Adipose tissue (tissue), 3 donors: ENCODE measurements around the gene FBXL13. TPM values are rescaled to one million over a fixed set of nuclear protein-coding genes. Genes with fewer than 3 reads are reported as not detected.
"Not testable (repeated sequence)": the region's sequence is repeated elsewhere in the genome, so short reads cannot be mapped to it uniquely, and the experiment has no call there.

Source experiments
- H3K27ac ChIP-seq: one replicate; pipeline ENCODE4 v1.5.1; 2013; ENCODE audit warnings: low read depth, low read length
- WGBS, 3 donors: extraction: QIAGEN DNeasy Blood & Tissue Kit; methylation state at CpG; one replicate each; pipeline ENCODE4 v1.1.7; 2013; 5-methylcytosine and 5-hydroxymethylcytosine counted together
- polyA plus RNA-seq, 3 donors: library from polyadenylated mRNA; stranded (reverse); fragments of 200-250 nt; gene quantifications; one replicate each; pipeline ENCODE4 v1.2.3, GENCODE V29; 2013
- donor health status: healthy with polysubstance abuse.
- donor health status: Bipolar disorder and iron deficiency.
- donor health status: healthy.

The FBXL13 gene
- polyA plus RNA-seq, 3 donors, result 0.38 to 0.59 (median 0.56) TPM

DNA sequence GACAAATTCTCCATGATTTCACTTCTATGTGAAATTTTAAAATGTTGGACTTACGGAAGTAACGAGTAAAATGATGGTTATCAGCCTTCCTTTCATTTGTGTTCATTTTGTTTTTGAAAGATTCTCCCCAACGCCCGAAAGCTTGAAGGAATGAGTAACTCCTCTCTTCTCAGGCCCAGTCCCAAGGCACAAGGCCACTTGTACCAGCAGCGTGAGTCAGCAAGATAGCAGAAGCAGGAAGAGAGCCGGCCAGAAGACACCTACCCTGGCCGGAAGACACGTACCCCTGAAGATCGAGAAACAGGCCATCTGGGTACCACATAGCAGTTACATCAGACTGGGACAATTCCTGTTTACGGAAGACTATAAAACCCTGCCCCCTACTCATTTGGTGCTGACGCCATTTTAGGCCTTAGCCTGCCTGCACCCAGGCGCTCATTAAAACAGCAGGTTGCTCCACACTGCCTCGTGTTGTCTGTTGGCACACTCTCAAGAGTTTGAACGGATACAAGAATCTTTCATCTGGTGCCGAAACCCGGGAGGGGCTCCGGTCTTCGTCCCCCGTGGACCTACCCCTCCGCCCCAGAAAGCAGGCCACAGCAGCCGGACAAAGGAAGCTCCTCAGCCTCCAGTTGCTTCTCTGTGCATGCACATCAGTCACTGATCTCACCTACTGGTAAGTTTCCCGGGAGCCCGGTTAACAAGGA lies 101.3 kb downstream of the FBXL13 start:
- WGBS, 3 donors, result 84 to 95% (median 89%) methylated on average over 23 of the region's 23 CpGs
- no peak overlapping the region for H3K27ac ChIP-seq

DNA sequence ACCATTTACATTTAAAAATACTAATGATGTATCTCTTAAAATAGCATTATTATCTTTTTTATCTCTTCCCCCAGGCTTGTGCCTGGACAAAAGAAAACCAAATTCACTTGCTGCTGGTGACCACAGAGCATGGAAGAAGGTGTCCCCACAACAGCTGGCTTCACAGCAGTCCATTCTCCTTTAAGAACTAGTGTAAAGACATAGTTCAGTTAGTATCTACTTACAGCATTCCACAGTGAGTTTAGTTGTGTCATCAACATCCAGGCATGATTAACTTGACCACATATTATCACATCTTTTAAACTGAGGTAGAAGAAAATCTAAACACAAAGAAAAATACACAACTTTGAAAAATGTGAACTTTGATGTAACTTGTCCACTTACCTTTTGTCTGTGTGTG lies 106.8 kb downstream of the FBXL13 start:
- H3K27ac ChIP-seq, result no peak overlapping the region

DNA sequence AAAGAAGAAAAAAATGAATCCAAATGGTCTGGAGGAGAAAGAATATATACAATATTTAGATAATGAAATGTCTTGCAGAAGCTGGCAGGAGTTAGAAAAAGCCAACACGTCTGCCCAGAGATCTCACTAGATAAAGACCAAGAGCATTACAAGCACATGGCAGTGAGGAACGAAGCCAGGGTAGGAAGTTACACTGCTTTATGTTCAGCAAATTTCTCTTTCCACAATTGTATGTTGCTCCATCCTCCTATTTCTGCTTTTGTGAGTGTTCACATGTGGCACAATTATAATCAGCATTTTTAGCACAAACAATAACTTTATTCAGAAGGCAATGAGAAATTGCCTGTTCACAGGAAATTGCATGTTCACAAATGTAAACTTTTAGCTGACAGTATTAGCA lies 108.1 kb downstream of the FBXL13 start:
- 39 to 82% (median 41%) methylated on average over 2 of the region's 2 CpGs for WGBS, 3 donors
- H3K27ac ChIP-seq, result no peak overlapping the region

DNA sequence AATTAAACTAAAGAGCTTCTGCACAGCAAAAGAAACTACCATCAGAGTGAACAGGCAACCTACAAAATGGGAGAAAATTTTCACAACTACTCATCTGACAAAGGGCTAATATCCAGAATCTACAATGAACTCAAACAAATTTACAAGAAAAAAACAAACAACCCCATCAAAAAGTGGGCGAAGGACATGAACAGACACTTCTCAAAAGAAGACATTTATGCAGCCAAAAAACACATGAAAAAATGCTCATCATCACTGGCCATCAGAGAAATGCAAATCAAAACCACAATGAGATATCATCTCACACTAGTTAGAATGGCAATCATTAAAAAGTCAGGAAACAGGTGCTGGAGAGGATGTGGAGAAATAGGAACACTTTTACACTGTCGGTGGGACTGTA lies 112.6 kb downstream of the FBXL13 start:
- 40 to 79% (median 42%) methylated on average over 1 of the region's 2 CpGs for WGBS, 3 donors
- not testable (repeated sequence) for H3K27ac ChIP-seq

DNA sequence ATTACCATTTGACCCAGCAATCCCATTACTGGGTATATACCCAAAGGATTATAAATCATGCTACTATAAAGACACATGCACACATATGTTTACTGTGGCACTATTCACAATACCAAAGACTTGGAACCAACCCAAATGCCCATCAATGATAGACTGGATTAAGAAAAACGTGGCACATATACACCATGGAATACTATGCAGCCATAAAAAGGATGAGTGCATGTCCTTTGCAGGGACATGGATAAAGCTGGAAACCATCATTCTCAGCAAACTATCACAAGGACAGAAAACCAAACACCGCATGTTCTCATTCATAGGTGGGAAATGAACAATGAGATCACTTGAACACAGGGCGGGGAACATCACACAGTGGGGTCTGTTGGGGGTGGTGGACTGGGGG lies 116.6 kb downstream of the FBXL13 start:
- H3K27ac ChIP-seq, result not testable (repeated sequence)
- WGBS, 3 donors, result 85 to 96% (median 90%) methylated on average over 3 of the region's 3 CpGs

DNA sequence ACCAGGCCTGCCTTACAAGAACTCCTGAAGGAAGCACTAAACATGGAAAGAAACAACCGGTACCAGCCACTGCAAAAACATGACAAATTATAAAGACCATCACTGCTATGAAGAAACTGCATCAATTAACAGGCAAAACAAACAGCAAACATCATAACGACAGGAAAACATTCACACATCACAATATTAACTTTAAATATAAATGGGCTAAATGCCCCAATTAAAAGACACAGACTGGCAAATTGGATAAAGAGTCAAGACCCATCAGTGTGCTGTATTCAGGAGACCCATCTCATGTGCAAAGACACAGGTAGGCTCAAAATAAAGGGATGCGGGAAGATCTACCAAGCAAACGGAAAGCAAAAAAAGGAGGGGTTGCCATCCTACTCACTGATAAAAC lies 120.2 kb downstream of the FBXL13 start:
- WGBS, 3 donors, result 85 to 96% (median 96%) methylated on average over 4 of the region's 4 CpGs
- H3K27ac ChIP-seq, result not testable (repeated sequence)

DNA sequence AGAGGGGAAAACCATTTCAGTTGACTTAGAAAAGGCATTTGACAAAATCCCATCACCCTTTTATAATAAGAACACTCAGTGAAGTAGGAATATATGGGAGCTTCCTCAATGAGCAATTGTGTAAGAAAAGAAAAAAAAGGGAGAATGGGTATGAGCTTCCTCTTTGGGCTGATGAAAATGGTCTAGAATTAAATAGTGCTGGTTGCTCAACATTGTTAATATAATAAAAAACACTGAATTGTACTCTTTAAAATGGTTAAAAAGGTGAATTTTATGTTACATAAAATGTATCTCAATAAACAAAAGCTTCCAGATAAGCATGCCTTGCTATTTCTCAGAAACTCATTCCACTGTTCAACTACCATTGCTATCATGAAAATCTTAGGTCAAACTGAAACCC lies 121.2 kb downstream of the FBXL13 start:
- H3K27ac ChIP-seq, result no peak overlapping the region

DNA sequence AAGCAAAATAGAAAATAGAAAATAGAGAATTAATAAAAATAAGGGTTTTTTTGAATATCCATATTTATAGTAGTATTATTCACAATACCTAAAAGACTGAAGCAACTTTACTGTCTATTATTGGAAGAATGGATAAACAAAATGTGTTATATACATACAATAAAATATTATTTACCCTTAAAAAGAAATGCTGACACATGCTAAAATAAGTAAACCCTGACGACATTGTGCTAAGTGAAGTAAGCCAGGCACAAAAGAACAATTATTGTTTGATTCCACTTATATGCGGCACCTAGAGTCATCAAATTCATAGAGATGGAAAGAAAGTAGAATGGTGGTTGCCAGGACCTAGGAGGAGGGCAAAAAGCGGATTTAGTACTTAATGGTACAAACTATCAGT lies 122.8 kb downstream of the FBXL13 start:
- WGBS, 3 donors, result 91 to 98% (median 96%) methylated on average over 3 of the region's 3 CpGs

DNA sequence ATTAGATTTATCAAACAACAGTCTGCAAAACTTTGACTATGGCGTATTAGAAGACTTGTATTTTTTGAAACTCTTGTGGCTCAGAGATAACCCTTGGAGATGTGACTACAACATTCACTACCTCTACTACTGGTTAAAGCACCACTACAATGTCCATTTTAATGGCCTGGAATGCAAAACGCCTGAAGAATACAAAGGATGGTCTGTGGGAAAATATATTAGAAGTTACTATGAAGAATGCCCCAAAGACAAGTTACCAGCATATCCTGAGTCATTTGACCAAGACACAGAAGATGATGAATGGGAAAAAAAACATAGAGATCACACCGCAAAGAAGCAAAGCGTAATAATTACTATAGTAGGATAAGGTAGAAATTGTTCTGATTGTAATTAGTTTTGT lies 130.4 kb downstream of the FBXL13 start:
- 95% methylated on average over 4 of the region's 4 CpGs for WGBS, 3 donors
- no peak overlapping the region for H3K27ac ChIP-seq

More for the DNA sequence above, 122.8 kb downstream of the FBXL13 start:
- no peak overlapping the region for H3K27ac ChIP-seq

DNA sequence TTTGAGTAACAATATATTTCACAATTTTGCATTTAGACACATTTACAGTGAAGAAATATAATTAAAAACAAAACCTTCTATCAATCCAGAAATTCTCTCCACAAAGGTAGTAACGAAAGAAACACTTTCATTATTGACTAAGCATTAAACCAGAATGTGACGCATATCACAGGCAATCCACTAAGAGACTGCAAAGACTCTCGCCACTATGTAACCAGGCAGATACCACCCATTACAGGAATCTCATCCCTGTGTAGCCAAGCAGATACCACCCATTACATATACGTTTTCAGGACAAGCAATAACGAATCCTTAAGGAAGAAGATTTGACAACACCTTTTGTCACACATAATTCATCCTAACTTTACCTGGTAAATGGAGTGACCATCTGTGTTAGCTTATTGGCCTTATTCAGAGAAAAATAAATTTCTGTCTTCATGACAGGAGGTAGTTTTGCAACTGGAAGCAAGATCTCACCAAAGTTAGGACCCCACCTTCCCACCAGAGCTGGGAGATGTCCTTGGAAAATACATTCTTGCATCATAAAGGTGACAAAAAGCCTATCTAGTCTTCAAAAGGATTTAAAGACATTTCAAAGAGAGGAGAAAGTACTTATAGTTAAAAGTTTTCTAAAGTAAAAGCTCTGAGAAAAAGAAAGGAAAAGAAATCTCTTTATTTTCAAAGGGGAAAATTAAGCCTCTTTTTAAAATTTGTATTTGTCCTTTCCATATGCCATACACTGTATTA lies 131.0 kb downstream of the FBXL13 start:
- H3K27ac ChIP-seq, result no peak overlapping the region
- WGBS, 3 donors, result 79 to 82% (median 79%) methylated on average over 5 of the region's 5 CpGs

DNA sequence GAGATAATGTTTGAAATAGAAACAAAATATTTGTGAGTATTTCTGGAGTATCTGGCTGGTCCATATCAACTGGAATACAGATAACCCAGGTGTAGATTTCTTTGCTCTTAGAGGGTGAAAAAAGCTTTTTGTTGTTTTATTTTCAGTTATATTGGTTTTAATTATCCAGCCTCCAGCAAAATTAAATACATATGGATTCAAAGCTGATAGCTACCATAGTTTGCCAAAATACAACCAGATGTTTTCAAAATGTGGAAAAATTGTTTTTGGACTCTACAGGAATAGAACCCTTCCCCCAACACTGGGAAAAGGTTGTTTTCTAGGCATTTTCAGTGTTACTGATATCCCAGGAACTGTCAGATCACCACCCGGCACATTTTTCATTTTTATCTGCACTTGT lies 131.7 kb downstream of the FBXL13 start:
- no peak overlapping the region for H3K27ac ChIP-seq
- WGBS, 3 donors, result 77 to 91% (median 83%) methylated on average over 1 of the region's 1 CpG

DNA sequence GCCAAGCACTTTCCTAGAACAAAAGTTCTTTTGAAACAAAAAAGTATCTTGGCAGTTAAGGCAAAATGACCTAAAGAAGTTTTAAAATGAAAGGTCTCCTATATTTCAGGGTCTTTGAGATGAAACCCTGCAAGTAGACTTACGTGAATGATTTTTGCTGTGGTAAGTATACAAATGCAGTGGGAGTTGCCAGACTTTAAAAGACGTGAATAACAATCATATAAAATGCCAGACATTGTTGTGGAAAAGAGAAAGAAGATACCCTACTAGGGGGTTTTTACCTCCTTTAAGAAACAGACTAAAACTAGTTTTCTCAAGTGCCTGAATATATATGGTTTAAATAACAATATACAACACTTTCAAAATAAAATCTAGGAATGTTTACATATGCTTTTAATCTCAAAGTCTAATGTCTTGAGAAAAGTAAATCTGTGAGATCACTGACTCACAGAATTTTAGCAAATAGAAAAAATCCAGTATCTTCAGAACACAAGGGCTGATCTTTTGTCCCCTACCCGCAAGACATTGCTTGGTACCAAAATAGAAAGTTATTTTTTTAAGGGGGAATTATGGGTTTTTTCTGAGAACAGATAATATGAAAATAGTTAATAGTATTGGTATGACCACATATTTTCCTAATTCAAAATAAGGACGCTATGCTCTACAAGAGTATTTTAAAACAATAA lies 132.3 kb downstream of the FBXL13 start:
- no peak overlapping the region for H3K27ac ChIP-seq
- 62 to 69% (median 67%) methylated on average over 4 of the region's 4 CpGs for WGBS, 3 donors

DNA sequence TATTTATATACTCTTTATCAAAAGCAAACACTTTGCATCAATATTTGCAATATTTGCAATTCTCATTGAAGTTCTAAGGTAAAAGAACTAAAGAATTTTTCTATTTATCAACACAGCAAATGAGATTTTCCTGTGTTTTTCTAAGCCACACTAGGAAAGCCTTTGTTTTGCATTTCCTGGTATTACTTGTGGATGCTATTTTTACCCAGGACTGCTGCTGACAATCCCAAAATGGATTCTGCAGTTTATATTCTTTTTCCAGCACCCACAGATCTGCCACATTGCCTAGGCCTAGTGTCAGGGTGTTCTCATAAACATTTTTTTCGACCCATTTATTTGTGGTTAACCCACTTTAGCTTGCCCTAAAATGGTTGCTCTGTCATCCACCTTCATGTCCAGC lies 135.9 kb downstream of the FBXL13 start:
- no peak overlapping the region for H3K27ac ChIP-seq
- 55 to 70% (median 62%) methylated on average over 1 of the region's 1 CpG for WGBS, 3 donors

DNA sequence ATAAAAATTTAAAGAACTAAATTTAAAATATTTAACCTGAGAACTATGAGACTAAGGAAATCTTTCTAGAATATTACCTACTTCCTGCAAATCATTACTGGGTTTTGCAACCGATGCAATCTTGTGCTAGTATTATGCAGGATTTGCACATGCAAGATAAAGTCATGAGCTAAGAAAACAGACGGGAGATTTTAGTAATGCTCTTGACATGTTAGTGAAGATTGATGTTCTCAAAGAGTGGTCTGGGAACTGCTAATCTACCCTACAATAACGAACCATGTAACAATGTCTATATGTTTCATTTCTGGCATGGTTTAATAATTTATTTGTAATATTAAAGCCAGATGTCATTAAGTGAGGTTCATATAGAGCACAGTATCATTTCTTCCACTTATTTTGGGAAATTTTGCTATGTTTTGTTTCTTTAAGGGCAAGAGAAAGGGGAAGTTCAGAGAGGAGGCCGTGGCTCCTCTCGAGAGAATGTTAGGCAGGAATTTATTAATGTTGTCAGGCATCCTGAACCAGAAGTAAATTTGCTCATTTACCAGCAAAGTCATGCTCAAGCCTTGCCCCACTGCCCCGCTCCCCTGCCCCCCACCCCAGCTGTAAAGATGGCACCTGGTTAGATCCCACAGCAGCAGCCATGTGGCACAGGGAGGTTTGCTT lies 139.0 kb downstream of the FBXL13 start:
- no peak overlapping the region for H3K27ac ChIP-seq

DNA sequence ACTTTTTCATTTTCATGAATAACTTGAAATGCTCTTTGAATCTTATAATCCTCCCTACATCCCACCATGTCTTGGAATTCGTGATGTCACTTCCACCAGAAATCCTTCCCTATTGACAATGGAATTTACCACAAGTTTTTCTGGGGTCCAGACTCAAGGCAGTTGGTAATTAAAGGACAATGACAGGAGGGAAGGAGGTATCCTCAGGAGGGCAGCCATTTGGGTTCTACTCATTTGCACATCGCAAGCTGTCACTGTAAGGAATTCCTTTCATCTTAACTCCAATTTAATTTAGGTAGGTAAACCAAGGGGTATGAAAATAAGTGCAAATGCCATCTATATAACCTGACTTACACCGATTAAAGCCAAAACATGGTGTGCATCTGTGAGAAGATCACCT lies 139.9 kb downstream of the FBXL13 start:
- 62 to 81% (median 81%) methylated on average over 3 of the region's 3 CpGs for WGBS, 3 donors
- H3K27ac ChIP-seq, result no peak overlapping the region

More for the DNA sequence above, 139.0 kb downstream of the FBXL13 start:
- 24 to 51% (median 28%) methylated on average over 6 of the region's 6 CpGs for WGBS, 3 donors

DNA sequence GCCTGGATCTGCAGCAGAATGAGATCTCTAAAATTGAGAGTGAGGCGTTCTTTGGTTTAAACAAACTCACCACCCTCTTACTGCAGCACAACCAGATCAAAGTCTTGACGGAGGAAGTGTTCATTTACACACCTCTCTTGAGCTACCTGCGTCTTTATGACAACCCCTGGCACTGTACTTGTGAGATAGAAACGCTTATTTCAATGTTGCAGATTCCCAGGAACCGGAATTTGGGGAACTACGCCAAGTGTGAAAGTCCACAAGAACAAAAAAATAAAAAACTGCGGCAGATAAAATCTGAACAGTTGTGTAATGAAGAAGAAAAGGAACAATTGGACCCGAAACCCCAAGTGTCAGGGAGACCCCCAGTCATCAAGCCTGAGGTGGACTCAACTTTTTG lies 140.4 kb downstream of the FBXL13 start:
- 61 to 76% (median 65%) methylated on average over 8 of the region's 8 CpGs for WGBS, 3 donors
- H3K27ac ChIP-seq, result no peak overlapping the region

DNA sequence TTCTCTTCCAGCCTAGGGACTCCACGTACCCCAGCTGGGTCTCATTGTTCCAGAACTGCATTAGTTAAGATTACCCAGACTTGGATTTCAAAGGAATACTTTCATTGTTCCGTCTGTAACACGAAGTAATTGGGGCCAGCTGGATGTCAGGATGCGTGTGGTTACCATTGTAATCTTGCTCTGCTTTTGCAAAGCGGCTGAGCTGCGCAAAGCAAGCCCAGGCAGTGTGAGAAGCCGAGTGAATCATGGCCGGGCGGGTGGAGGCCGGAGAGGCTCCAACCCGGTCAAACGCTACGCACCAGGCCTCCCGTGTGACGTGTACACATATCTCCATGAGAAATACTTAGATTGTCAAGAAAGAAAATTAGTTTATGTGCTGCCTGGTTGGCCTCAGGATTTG lies 140.8 kb downstream of the FBXL13 start:
- WGBS, 3 donors, result 59 to 83% (median 76%) methylated on average over 15 of the region's 15 CpGs
- no peak overlapping the region for H3K27ac ChIP-seq

DNA sequence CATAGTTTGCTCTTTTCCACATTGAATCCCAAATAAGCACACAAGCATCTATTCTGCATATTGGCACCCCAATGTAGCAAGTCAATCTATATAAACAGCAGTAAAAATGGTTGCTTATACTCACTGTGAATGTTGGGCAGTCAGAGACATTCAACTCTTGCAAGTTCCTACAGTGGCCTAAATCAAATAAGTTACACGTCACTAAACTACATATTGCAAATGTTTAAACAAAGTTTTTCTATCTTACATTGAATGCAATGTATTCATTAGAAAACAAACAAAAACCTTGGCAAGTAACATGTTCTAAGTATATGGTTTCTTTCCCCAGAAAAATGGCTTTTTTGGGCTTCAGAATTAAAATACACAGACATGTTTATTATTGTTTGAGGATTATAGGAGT lies 142.8 kb downstream of the FBXL13 start:
- 23 to 88% (median 87%) methylated on average over 1 of the region's 1 CpG for WGBS, 3 donors

DNA sequence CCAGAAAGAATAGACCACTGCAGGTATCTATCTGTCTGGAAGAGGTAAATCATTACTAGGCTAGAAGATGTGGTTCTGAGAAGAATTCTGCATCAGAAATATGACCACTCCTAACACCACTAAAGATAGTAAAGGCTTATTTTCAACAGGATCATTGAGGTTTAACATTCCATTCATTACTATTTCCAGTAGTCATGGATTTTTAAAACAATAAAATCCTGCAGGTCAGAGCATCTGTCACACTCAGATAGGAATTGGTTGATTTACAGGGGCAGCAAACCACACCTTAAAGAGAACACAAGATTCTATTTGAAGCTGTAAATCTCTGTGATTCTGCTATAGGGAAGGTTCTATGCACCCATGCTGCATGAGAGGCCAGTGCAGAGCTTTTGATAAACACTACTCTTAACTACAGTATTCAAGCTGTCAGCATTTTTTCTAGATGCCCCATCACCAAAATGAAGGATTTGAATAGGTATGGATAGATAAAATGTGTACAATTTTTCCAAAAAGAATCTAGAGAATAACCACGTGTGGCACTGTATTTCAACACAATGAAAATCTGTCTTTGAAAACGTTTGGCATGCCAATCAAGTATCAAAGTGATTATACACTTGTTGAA lies 147.2 kb downstream of the FBXL13 start:
- H3K27ac ChIP-seq, result no peak overlapping the region
- WGBS, 3 donors, result 29 to 54% (median 49%) methylated on average over 2 of the region's 2 CpGs

More for the DNA sequence above, 142.8 kb downstream of the FBXL13 start:
- H3K27ac ChIP-seq, result no peak overlapping the region
